ENCODE results near the gene FLT1.

GRCh38 chr13:28438598-28439334, 56.2 kb downstream of the FLT1 start:
- TF ChIP-seq ZBTB11 (tag by site-specific recombination; conservative IDR thresholded peaks at IDR 0.05; ENCODE audit: low read depth) (no peak), ZNF423 (tag by site-specific recombination; IDR thresholded peaks at IDR 0.05) (no peak), BCL11A (tag by site-specific recombination; IDR thresholded peaks at IDR 0.05; ENCODE audit: low read depth) (no peak), AEBP2 (tag by site-specific recombination; IDR thresholded peaks at IDR 0.05; ENCODE audit: borderline replicate concordance) (no peak), ZNF626 (tag by site-specific recombination; IDR thresholded peaks at IDR 0.05) (no peak), ZBTB48 (tag by site-specific recombination; IDR thresholded peaks at IDR 0.05) (no peak), ZNF140 (tag by site-specific recombination; IDR thresholded peaks at IDR 0.05) (no peak), ZNF707 (tag by site-specific recombination; IDR thresholded peaks at IDR 0.05) (no peak), ZNF24 (tag by site-specific recombination; IDR thresholded peaks at IDR 0.05) (no peak), ZBTB17 (tag by site-specific recombination; IDR thresholded peaks at IDR 0.05) (no peak), KLF10 (tag by site-specific recombination; IDR thresholded peaks at IDR 0.05) (no peak), IKZF3 (tag by site-specific recombination; IDR thresholded peaks at IDR 0.05) (no peak)
- TF ChIP-seq, protein P1, sequence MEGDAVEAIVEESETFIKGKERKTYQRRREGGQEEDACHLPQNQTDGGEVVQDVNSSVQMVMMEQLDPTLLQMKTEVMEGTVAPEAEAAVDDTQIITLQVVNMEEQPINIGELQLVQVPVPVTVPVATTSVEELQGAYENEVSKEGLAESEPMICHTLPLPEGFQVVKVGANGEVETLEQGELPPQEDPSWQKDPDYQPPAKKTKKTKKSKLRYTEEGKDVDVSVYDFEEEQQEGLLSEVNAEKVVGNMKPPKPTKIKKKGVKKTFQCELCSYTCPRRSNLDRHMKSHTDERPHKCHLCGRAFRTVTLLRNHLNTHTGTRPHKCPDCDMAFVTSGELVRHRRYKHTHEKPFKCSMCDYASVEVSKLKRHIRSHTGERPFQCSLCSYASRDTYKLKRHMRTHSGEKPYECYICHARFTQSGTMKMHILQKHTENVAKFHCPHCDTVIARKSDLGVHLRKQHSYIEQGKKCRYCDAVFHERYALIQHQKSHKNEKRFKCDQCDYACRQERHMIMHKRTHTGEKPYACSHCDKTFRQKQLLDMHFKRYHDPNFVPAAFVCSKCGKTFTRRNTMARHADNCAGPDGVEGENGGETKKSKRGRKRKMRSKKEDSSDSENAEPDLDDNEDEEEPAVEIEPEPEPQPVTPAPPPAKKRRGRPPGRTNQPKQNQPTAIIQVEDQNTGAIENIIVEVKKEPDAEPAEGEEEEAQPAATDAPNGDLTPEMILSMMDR (tag by site-specific recombination; IDR thresholded peaks at IDR 0.05) = no peak
- TF ChIP-seq, protein P2, sequence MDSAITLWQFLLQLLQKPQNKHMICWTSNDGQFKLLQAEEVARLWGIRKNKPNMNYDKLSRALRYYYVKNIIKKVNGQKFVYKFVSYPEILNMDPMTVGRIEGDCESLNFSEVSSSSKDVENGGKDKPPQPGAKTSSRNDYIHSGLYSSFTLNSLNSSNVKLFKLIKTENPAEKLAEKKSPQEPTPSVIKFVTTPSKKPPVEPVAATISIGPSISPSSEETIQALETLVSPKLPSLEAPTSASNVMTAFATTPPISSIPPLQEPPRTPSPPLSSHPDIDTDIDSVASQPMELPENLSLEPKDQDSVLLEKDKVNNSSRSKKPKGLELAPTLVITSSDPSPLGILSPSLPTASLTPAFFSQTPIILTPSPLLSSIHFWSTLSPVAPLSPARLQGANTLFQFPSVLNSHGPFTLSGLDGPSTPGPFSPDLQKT (IDR thresholded peaks at IDR 0.05; ENCODE audit: borderline replicate concordance, low read depth, low read length) = no peak
